AG04450 (cell line): Measurements from ENCODE around the gene CYP26A1. TPM values are rescaled to one million over a fixed set of nuclear protein-coding genes. Genes with fewer than 3 reads are reported as not detected.

Experiments used
- CTCF ChIA-PET: fragments of 300-600, 350-600 bp; formaldehyde crosslinking; extraction: SDS; loops from one replicate; lab custom pipeline; 2022; ENCODE audit warnings: antibody characterized with exemption, inconsistent platforms; lab: Charles Lee
- POLR2A ChIA-PET: fragments of 350-600 bp; formaldehyde crosslinking; extraction: SDS; loops from one replicate; lab custom pipeline; 2021; ENCODE audit warnings: antibody characterized with exemption, inconsistent platforms; lab: Yijun Ruan, JAX
- DNase-seq: peaks from one replicate; pipeline ENCODE4 v3.0.0-alpha.2; 2011; ENCODE audit warnings: low read depth, low spot score
- H3K27ac ChIP-seq: one replicate; pipeline ENCODE4 v1.5.1; 2012; ENCODE audit warnings: low read depth, low read length, control low read depth
- H3K27me3 ChIP-seq: one replicate; pipeline ENCODE4 v1.6.0; 2012; ENCODE audit warnings: low read length; ENCODE audit not compliant: control insufficient read depth, insufficient read depth
- H3K4me3 ChIP-seq: 2 replicates; pipeline ENCODE4 v1.5.1; 2011; ENCODE audit warnings: mild to moderate bottlenecking, low read depth, low read length, control low read depth
- H3K9me3 ChIP-seq: 2 replicates; pipeline ENCODE4 v1.5.1; 2012; ENCODE audit warnings: low read length; ENCODE audit not compliant: control insufficient read depth, insufficient read depth
- polyA plus RNA-seq: library from polyadenylated mRNA; depleted of rRNA; stranded (reverse); fragments of >200 nt; gene quantifications from 2 replicates; pipeline ENCODE4 v1.2.3, GENCODE V29; 2011
- TF ChIP-seq, protein P1 (sequence below): IDR thresholded peaks from 2 replicates; pipeline ENCODE4 v1.5.1; 2011; ENCODE audit warnings: low read depth, low read length, control low read depth, inconsistent platforms

The CYP26A1 gene
- polyA plus RNA-seq, 1 experiment, result not detected

DNA sequence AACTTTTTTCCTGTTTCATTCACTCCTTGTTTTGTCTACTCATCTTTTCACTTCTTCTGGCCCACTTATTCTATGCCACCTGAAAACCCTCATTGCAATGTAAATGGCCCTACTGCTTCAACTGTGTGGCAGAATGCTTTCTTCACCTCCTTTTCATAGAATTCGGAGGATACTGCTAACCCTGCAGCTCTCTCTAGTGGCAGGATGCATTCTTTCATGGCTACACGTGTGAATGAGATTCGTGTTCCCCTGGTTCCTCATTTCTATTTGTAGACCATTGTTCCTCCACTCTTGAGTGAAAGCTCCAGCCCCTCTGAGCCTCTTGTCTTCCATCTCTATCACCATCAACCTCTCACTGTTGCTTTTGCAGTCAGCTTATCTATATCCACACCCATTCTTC lies 34.0 kb upstream of the CYP26A1 start:
- Histone ChIP-seq H3K4me3 (no peak overlapping the region), H3K27me3 (no peaks in the 10 kb centered on the region), H3K9me3 (no peaks in the 10 kb centered on the region), H3K27ac (no peak overlapping the region)
- CTCF ChIA-PET, result interaction anchor here (0.6 to 3.6 kb wide), 18 partner anchors 12 to 296 kb away, joined by 3 to 39 read pairs (median 4); no protein-coding TSS in a partner anchor
- no peak for DNase-seq
- POLR2A ChIA-PET, result interaction anchor here (0.7 kb wide), 1 partner anchor 43 kb away, joined by 3 read pairs; no protein-coding TSS in a partner anchor
- TF ChIP-seq, protein P1, sequence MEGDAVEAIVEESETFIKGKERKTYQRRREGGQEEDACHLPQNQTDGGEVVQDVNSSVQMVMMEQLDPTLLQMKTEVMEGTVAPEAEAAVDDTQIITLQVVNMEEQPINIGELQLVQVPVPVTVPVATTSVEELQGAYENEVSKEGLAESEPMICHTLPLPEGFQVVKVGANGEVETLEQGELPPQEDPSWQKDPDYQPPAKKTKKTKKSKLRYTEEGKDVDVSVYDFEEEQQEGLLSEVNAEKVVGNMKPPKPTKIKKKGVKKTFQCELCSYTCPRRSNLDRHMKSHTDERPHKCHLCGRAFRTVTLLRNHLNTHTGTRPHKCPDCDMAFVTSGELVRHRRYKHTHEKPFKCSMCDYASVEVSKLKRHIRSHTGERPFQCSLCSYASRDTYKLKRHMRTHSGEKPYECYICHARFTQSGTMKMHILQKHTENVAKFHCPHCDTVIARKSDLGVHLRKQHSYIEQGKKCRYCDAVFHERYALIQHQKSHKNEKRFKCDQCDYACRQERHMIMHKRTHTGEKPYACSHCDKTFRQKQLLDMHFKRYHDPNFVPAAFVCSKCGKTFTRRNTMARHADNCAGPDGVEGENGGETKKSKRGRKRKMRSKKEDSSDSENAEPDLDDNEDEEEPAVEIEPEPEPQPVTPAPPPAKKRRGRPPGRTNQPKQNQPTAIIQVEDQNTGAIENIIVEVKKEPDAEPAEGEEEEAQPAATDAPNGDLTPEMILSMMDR, result peak; percentile 70

DNA sequence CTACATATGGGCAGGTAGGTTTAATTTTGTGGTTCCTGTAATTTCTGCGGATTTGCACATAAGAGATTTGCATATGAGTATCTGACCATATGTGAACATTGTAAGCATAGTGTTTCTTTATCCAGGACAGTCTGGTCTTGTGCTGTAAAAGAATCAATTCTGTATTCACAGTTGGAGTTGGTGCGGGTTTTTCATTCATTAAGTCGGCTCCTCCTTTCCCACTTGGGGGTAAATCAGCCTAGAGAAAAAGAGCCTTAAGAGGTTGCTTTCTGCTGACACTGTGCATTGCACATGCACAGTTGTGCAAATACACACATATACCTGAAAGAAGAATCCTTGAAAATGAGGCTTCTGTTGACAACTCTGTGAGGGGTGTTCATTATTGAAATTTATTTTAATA lies 19.2 kb upstream of the CYP26A1 start:
- H3K27ac ChIP-seq, result no peak overlapping the region
- POLR2A ChIA-PET, result no interaction called here
- no peak overlapping the region for H3K4me3 ChIP-seq
- CTCF ChIA-PET, result interaction anchor here (1.9 kb wide), 1 partner anchor 26 kb away, joined by 9 read pairs; no protein-coding TSS in a partner anchor
- TF ChIP-seq, protein P1, result no peak
- H3K9me3 ChIP-seq, result no peaks in the 10 kb centered on the region
- no peaks in the 10 kb centered on the region for H3K27me3 ChIP-seq
- no peak for DNase-seq

DNA sequence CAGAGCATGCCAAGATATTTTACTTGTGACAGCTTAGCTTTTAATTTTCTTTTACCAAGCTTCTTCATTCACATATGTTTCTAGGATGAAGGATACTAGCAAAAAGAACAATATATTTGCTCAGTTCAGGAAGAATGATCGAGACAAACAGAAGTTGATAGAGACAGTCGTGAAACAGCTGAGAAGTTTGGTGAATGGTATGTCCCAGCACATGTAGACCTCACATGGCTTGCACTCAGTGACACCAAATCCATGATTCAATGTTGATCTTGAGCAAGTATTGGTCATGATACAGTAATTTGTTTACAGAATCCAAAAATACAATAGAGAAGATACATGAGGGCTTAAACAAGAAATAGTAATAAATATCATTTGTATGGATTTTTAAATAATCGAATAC lies 15.6 kb upstream of the CYP26A1 start:
- no peak for DNase-seq
- CTCF ChIA-PET, result interaction anchor here (0.6 to 3.1 kb wide), 5 partner anchors 9 to 141 kb away, joined by 3 to 24 read pairs (median 5); no protein-coding TSS in a partner anchor

DNA sequence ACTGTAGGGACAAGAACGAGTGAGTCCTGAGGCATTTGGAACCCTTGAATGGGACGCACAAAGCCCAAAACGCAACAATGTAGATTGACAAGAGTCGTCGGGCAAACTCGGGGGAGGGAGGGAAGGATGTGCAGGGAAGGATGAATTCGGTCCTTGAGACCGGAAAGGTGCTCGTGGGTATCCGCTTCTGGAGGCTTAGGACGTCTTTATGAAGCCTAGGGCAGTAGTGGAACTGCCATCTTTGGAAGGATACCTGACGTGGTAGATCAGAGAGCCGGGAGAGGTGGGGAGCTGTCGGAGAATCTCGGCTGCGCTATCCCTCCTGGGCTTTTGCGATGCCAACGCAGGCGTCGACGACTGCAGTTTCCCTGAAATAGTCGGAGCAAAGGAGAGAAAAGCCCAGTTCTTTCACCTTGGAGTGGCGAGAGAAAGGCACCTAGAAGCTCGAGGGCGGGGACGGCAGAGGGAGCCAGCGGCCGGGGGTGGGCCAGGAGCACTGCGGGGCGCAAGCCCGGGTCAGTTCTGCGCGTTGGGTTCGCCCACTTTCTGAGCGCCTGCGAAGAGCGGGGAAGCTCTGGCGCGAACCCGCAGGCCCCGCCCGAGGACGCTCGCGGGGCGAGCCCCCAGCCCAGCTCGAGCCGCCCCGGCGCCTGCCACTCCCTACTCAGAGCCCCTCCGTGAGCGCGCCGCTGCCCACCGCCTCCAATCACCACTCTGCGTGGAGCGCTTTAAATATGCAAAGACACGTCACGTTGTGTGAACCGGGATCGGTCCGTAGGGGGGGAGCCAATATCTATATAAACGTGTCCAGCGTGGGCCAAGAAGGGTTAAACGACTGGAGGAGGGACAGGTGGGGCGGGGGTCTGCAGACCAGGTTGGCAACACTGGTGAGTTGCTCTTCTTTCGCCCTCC lies 13.5 kb upstream of the CYP26A1 start, which contains the start of gene CYP26C1:
Gene CYP26C1, plus strand, starts transcription at position 824 of the 912 bp plus-strand sequence. CDS start 466 bp downstream, outside the sequence.
- Histone ChIP-seq H3K27me3 (peaks cover 50% of the 10 kb centered on the region), H3K4me3 (no peak within 1 kb of the TSS), H3K27ac (no peak within 1 kb of the TSS), H3K9me3 (no peaks in the 10 kb centered on the region; the same call in 1 of the 2 replicates)
- DNase-seq, result no peak
- POLR2A ChIA-PET, result no interaction called here
- CTCF ChIA-PET, result no interaction called here
- TF ChIP-seq, protein P1, result no peak

More for the DNA sequence above, 15.6 kb upstream of the CYP26A1 start:
- Histone ChIP-seq H3K27me3 (peaks cover 29% of the 10 kb centered on the region), H3K27ac (no peak overlapping the region), H3K9me3 (no peaks in the 10 kb centered on the region; the same call in 1 of the 2 replicates), H3K4me3 (no peak overlapping the region)
- TF ChIP-seq, protein P1, result no peak
- POLR2A ChIA-PET, result interaction anchor here (0.6 kb wide), 1 partner anchor 44 kb away, joined by 3 read pairs; no protein-coding TSS in a partner anchor
